ENCODE data around the gene FBXO3. TPM values are rescaled to one million over a fixed set of nuclear protein-coding genes. Genes with fewer than 3 reads are reported as not detected.
"Not testable (repeated sequence)": the region's sequence is repeated elsewhere in the genome, so short reads cannot be mapped to it uniquely, and the experiment has no call there.

FBXO3 gene
- 18.1 and 20.9 TPM in 2 replicates for total RNA-seq

GRCh38 chr11:33773987-33774735 lies at the start of gene FBXO3:
Gene FBXO3 (minus strand): TSS chr11:33774520. CDS start chr11:33774497, 23 bp downstream.
- intact Hi-C loops (cut with micrococcal nuclease) = loop anchor here (1.0 kb wide), 2 partner anchors 38 to 74 kb away; partner anchors contain the start of genes C11orf91 and CD59
- Mint-ChIP-seq H3K36me3 (ENCODE audit: low read depth) (peaks cover 14% of the 10 kb centered on the region), H3K4me3 (peak within 1 kb of the TSS; percentile 97), H3K9me3 (no peaks in the 10 kb centered on the region), H3K4me1 (peaks cover 23% of the 10 kb centered on the region), H3K27me3 (peaks cover 26% of the 10 kb centered on the region), H3K27ac (peak within 1 kb of the TSS; percentile 94)
- DNase-seq = peak; percentile 96

- intact Hi-C loops (cut with micrococcal nuclease); H3K9me3 Mint-ChIP-seq; DNase-seq; H3K27ac Mint-ChIP-seq; H3K4me1 Mint-ChIP-seq; H3K4me3 Mint-ChIP-seq; H3K36me3 Mint-ChIP-seq (ENCODE audit: low read depth): not testable (repeated sequence)
- H3K27me3 Mint-ChIP-seq = peaks cover 40% of the 10 kb centered on the region
Observed at GRCh38 chr11:33822981-33823380, 48.7 kb upstream of the FBXO3 start.

- peaks cover 27% of the 10 kb centered on the region for H3K27me3 Mint-ChIP-seq
- H3K27ac Mint-ChIP-seq = no peak overlapping the region
- intact Hi-C loops (cut with micrococcal nuclease) = no loop called here
- no peaks in the 10 kb centered on the region for H3K9me3 Mint-ChIP-seq
- H3K4me1 Mint-ChIP-seq = no peaks in the 10 kb centered on the region
- no peak overlapping the region for H3K4me3 Mint-ChIP-seq
- peak; percentile 19 for DNase-seq
- H3K36me3 Mint-ChIP-seq (ENCODE audit: low read depth) = no peaks in the 10 kb centered on the region
Observed at GRCh38 chr11:33819278-33820035, 45.1 kb upstream of the FBXO3 start.

GRCh38 chr11:33808228-33808828 lies 34.0 kb upstream of the FBXO3 start:
- peaks cover 35% of the 10 kb centered on the region for H3K27me3 Mint-ChIP-seq
- intact Hi-C loops (cut with micrococcal nuclease) = loop anchor here (1.0 to 2.0 kb wide), 3 partner anchors 21 to 684 kb away; no protein-coding TSS in a partner anchor
- no peaks in the 10 kb centered on the region for H3K9me3 Mint-ChIP-seq
- H3K4me3 Mint-ChIP-seq = no peak overlapping the region
- peak; percentile 93 for DNase-seq
- no peak overlapping the region for H3K27ac Mint-ChIP-seq
- peaks cover 3% of the 10 kb centered on the region for H3K4me1 Mint-ChIP-seq
- no peaks in the 10 kb centered on the region for H3K36me3 Mint-ChIP-seq (ENCODE audit: low read depth)

GRCh38 chr11:33804471-33804870 lies 30.2 kb upstream of the FBXO3 start:
- Mint-ChIP-seq H3K27me3 (peaks cover 61% of the 10 kb centered on the region), H3K4me3 (no peak overlapping the region), H3K9me3 (no peaks in the 10 kb centered on the region), H3K27ac (no peak overlapping the region), H3K4me1 (peaks cover 3% of the 10 kb centered on the region), H3K36me3 (ENCODE audit: low read depth) (no peaks in the 10 kb centered on the region)
- intact Hi-C loops (cut with micrococcal nuclease) = no loop called here
- DNase-seq = no peak

- DNase-seq = peak; percentile 53
- H3K4me3 Mint-ChIP-seq = no peak overlapping the region
- H3K4me1 Mint-ChIP-seq = no peaks in the 10 kb centered on the region
- no peaks in the 10 kb centered on the region for H3K36me3 Mint-ChIP-seq (ENCODE audit: low read depth)
- no peaks in the 10 kb centered on the region for H3K9me3 Mint-ChIP-seq
- peaks cover 72% of the 10 kb centered on the region for H3K27me3 Mint-ChIP-seq
- intact Hi-C loops (cut with micrococcal nuclease) = no loop called here
- no peak overlapping the region for H3K27ac Mint-ChIP-seq
Observed at GRCh38 chr11:33802194-33802950, 28.1 kb upstream of the FBXO3 start.

- no peak overlapping the region for H3K27ac Mint-ChIP-seq
- peaks cover 78% of the 10 kb centered on the region for H3K27me3 Mint-ChIP-seq
- no peaks in the 10 kb centered on the region for H3K9me3 Mint-ChIP-seq
- intact Hi-C loops (cut with micrococcal nuclease) = no loop called here
- no peaks in the 10 kb centered on the region for H3K4me1 Mint-ChIP-seq
- DNase-seq = peak; percentile 37
- H3K36me3 Mint-ChIP-seq (ENCODE audit: low read depth) = no peaks in the 10 kb centered on the region
- no peak overlapping the region for H3K4me3 Mint-ChIP-seq
Observed at GRCh38 chr11:33801821-33802193, 27.5 kb upstream of the FBXO3 start.

- no peaks in the 10 kb centered on the region for H3K36me3 Mint-ChIP-seq (ENCODE audit: low read depth)
- H3K4me1 Mint-ChIP-seq = no peaks in the 10 kb centered on the region
- intact Hi-C loops (cut with micrococcal nuclease) = no loop called here
- no peak overlapping the region for H3K27ac Mint-ChIP-seq
- no peak overlapping the region for H3K4me3 Mint-ChIP-seq
- H3K27me3 Mint-ChIP-seq = peaks cover 78% of the 10 kb centered on the region
- no peak for DNase-seq
- no peaks in the 10 kb centered on the region for H3K9me3 Mint-ChIP-seq
Observed at GRCh38 chr11:33797879-33798278, 23.6 kb upstream of the FBXO3 start.

- DNase-seq = no peak
- Mint-ChIP-seq H3K4me1 (peaks cover 4% of the 10 kb centered on the region), H3K4me3 (no peak overlapping the region), H3K36me3 (ENCODE audit: low read depth) (no peaks in the 10 kb centered on the region), H3K27ac (no peak overlapping the region), H3K27me3 (peaks cover 48% of the 10 kb centered on the region), H3K9me3 (peaks cover 3% of the 10 kb centered on the region)
- intact Hi-C loops (cut with micrococcal nuclease) = no loop called here
Observed at GRCh38 chr11:33790040-33790439, 15.7 kb upstream of the FBXO3 start.

- DNase-seq; H3K27ac Mint-ChIP-seq; H3K4me1 Mint-ChIP-seq; intact Hi-C loops (cut with micrococcal nuclease); H3K4me3 Mint-ChIP-seq; H3K9me3 Mint-ChIP-seq; H3K36me3 Mint-ChIP-seq (ENCODE audit: low read depth): not testable (repeated sequence)
- peaks cover 50% of the 10 kb centered on the region for H3K27me3 Mint-ChIP-seq
Observed at GRCh38 chr11:33788095-33788494, 13.8 kb upstream of the FBXO3 start.

- Mint-ChIP-seq H3K4me3 (no peak overlapping the region), H3K9me3 (peaks cover 1% of the 10 kb centered on the region), H3K27me3 (peaks cover 48% of the 10 kb centered on the region), H3K27ac (no peak overlapping the region), H3K36me3 (ENCODE audit: low read depth) (no peaks in the 10 kb centered on the region), H3K4me1 (peaks cover 4% of the 10 kb centered on the region)
- DNase-seq = peak; percentile 49
- intact Hi-C loops (cut with micrococcal nuclease) = no loop called here
Observed at GRCh38 chr11:33787076-33787475, 12.8 kb upstream of the FBXO3 start.

- DNase-seq = no peak
- Mint-ChIP-seq H3K9me3 (no peaks in the 10 kb centered on the region), H3K27ac (no peak overlapping the region), H3K27me3 (peaks cover 46% of the 10 kb centered on the region), H3K4me1 (peaks cover 4% of the 10 kb centered on the region), H3K36me3 (ENCODE audit: low read depth) (no peaks in the 10 kb centered on the region), H3K4me3 (no peak overlapping the region)
- intact Hi-C loops (cut with micrococcal nuclease) = no loop called here
Observed at GRCh38 chr11:33785609-33786008, 11.3 kb upstream of the FBXO3 start.

- no peaks in the 10 kb centered on the region for H3K9me3 Mint-ChIP-seq
- DNase-seq = no peak
- no peak overlapping the region for H3K4me3 Mint-ChIP-seq
- H3K27ac Mint-ChIP-seq = no peak overlapping the region
- intact Hi-C loops (cut with micrococcal nuclease) = no loop called here
- peaks cover 57% of the 10 kb centered on the region for H3K27me3 Mint-ChIP-seq
- H3K36me3 Mint-ChIP-seq (ENCODE audit: low read depth) = no peaks in the 10 kb centered on the region
- H3K4me1 Mint-ChIP-seq = peaks cover 3% of the 10 kb centered on the region
Observed at GRCh38 chr11:33779849-33780528, 5.7 kb upstream of the FBXO3 start.

Measured in activated CD4-positive, alpha-beta T cell treated with anti-CD3 and anti-CD28 coated beads, Interleukin-2, amount 10 ng/mL, durations not matched to agents 24 days and 14 days (primary cell).